WI38 (cell line): Measurements from ENCODE around the gene ANO7.

Experiments used
- H3K4me3 ChIP-seq: 2 replicates; pipeline ENCODE4 v1.5.1; 2011; ENCODE audit warnings: low read depth, mild to moderate bottlenecking, control low read depth, low read length
- TF ChIP-seq, protein P1 (sequence below): IDR thresholded peaks from 2 replicates; pipeline ENCODE4 v1.5.1; 2012; ENCODE audit warnings: low read depth, mild to moderate bottlenecking, control low read depth, low read length

Gene ANO7

DNA sequence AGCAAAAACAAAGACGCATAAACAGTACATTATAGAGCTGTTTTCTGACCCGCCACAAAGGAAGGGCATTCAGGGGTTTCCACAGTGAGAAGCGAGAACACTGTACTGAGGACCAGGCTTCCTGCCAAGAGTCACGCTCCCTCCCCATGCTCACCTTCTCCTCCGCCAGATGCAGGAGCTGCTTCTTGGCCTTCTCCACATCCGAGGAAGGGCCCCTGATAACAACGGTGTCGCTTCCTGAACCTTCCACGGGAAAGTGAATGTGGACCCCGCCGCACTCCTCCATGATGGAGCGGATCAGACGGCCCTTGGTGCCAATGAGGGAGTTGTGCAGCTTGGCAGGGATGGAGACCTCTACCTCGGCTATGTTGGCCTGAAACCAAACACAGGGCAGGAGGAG lies 53.8 kb downstream of the ANO7 start:
- H3K4me3 ChIP-seq = no peak overlapping the region
- TF ChIP-seq, protein P1, sequence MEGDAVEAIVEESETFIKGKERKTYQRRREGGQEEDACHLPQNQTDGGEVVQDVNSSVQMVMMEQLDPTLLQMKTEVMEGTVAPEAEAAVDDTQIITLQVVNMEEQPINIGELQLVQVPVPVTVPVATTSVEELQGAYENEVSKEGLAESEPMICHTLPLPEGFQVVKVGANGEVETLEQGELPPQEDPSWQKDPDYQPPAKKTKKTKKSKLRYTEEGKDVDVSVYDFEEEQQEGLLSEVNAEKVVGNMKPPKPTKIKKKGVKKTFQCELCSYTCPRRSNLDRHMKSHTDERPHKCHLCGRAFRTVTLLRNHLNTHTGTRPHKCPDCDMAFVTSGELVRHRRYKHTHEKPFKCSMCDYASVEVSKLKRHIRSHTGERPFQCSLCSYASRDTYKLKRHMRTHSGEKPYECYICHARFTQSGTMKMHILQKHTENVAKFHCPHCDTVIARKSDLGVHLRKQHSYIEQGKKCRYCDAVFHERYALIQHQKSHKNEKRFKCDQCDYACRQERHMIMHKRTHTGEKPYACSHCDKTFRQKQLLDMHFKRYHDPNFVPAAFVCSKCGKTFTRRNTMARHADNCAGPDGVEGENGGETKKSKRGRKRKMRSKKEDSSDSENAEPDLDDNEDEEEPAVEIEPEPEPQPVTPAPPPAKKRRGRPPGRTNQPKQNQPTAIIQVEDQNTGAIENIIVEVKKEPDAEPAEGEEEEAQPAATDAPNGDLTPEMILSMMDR = no peak

DNA sequence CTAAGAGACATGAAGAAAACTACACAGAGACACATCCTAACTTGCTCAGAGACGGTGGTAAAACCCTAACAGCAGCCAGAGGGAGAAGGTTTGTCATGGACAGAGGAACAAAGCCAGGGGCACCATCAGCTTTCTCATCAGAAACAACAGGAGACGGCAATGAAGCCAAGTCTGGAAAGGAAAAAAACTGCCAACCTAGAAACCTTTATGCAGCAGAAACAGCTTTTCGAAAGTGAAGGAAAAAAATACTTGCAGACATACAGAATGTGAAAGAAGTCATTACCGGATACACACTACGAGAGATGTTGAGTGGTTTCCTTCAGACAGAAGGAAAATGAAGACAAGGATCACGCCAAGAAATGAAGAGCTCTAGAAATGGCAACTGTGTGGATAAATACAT lies 55.9 kb downstream of the ANO7 start:
- TF ChIP-seq, protein P1 = no peak
- H3K4me3 ChIP-seq = no peak overlapping the region

DNA sequence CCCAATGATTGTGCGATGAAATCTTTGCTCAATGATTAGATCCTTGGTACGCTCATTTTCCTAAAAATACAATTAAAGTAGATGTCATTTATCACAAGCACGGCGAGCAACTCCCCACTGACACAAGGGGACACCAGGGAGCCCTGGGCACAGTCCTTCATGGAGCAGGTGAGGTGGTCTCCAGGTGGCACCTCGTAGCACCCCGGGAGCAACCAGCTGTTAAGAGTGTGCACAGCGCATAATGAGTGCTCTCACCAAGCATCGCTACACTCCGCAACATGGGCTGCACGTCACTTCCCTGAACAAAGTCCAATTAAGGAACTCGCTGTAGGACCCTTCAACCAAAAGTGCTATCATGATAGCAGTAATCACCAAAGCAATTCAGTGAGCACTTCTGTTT lies 59.8 kb downstream of the ANO7 start:
- TF ChIP-seq, protein P1 = no peak
- H3K4me3 ChIP-seq = no peak overlapping the region

DNA sequence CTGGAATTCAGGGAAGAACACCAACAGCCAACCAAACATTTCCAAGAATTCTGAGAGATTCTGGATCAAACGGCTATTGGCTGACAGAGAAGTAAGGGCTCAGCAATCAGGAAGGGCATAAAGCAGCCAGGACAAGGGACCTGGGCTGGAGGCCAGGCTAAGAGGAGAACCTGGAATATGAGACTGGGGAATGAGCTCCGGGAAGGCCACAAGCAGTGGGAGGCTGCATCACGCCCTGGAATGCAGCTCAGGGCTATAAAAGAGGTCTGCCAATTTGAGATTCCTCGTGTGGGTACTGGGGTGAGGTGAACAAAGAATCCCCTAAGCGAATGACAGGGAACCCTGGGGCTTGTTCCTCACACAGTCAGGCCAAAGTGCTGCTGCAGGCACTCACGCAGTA lies 60.4 kb downstream of the ANO7 start:
- TF ChIP-seq, protein P1 = no peak
- no peak overlapping the region for H3K4me3 ChIP-seq

DNA sequence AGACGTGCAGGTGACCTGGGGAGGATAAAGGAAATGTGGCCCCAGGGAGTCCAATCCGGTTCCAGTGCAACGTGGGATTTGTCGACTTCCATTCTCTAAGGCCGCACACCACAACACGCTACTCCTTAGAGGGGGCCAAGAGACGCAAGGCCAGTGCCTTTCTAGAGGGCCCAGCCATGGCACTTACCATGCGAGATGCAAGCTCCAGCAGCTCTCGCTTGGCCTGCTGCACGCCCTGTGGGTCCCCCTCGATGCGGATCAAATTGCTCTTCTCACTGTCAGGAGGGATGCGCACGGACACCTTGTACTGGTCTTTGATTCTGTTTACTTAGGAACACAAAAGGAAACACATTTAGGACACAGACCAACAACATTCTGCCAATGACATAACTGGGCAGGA lies 61.2 kb downstream of the ANO7 start:
- no peak overlapping the region for H3K4me3 ChIP-seq
- TF ChIP-seq, protein P1 = no peak

DNA sequence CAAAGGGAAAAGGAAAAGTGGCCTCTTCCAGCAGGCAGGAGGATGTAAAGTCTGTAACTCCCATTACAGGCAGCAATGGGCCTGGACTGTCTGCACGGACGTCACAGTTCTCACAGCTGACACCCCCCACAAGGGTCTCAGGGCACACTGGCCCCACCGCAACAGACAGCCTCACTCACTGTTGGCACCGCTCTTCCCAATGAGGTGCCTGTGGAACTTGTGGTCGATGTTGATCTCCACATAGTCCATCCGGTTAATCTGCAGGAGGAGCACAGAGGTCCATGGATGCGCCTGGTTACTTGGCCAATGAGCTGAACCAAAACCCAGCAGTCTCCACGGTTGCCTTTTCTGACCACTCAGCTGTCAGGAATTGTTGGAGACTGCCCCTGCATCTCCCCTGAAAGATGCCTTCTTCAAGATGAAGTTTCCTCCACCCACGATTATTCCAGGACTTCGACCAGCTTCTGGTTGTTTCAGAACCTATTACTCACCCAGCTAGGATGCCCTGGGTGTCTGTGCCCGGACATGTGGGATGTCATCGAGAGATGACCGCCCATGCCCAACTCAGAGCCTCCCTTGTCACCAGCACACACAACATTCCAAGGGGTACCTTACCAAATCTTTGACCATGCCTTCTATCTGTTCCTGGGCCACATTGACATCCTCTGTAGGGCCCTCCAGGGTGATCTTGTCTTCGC lies 64.5 kb downstream of the ANO7 start:
- no peak overlapping the region for H3K4me3 ChIP-seq
- TF ChIP-seq, protein P1 = no peak

DNA sequence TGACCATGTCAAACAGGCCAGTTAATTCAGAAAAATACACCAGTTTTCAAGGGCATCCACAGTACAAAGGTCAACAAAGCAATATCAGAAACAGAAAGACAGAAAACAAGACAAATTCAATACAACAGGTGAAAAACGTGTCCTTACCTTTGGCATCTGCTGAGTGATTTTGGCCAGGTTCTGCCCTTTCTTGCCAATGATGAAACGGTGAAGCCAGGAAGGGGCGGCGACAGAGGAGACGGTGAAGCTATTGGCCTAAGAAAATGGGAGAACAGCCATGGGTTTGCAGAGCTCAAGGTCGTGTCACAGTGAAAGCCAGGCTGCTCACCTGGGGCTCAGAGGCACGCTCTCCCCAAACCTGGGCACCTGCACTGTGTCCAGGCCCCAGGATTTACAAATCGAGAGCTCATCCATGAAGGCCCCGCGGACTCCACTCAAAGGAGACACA lies 66.5 kb downstream of the ANO7 start:
- no peak overlapping the region for H3K4me3 ChIP-seq
- TF ChIP-seq, protein P1 = no peak
